ENCODE data around the gene LNX1.

DNA sequence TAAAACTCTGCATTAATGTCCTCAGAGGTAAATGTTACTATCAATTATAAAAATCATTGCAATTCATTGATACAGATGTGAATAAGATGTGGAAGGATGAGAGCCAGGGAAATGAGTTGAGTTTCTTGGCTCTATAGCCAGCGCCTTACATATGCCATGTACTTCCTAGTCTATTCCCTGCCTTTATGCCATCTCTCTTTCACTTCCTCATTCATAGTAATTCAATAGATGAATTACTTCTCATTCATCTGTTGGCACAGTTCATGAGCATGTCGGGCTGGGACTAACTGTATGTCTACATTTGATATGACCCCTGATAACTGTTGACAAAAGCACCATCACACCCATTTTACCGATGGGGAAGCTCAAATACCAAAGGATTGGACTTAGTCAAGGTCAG, 55.7 kb downstream of the LNX1 start:
- TF ChIP-seq, protein P1, sequence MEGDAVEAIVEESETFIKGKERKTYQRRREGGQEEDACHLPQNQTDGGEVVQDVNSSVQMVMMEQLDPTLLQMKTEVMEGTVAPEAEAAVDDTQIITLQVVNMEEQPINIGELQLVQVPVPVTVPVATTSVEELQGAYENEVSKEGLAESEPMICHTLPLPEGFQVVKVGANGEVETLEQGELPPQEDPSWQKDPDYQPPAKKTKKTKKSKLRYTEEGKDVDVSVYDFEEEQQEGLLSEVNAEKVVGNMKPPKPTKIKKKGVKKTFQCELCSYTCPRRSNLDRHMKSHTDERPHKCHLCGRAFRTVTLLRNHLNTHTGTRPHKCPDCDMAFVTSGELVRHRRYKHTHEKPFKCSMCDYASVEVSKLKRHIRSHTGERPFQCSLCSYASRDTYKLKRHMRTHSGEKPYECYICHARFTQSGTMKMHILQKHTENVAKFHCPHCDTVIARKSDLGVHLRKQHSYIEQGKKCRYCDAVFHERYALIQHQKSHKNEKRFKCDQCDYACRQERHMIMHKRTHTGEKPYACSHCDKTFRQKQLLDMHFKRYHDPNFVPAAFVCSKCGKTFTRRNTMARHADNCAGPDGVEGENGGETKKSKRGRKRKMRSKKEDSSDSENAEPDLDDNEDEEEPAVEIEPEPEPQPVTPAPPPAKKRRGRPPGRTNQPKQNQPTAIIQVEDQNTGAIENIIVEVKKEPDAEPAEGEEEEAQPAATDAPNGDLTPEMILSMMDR (conservative IDR thresholded peaks at IDR 0.05; ENCODE audit: low read length): no peak
- TF ChIP-seq EZH2phosphoT487 (IDR thresholded peaks at IDR 0.05; ENCODE audit: borderline replicate concordance): no peak

Data from Loucy (cell line).